Lower leg skin (tissue), 4 donors: ENCODE measurements around the gene ST3GAL4. TPM values are rescaled to one million over a fixed set of nuclear protein-coding genes. Genes with fewer than 3 reads are reported as not detected.
A peak's percentile ranks its signal among the peaks of the same experiment; 100 is the strongest.

Experiments
- DNase-seq, 2 donors: peaks; one replicate each; pipeline ENCODE4 v3.0.0-alpha.2; 2019; ENCODE audit warnings: low spot score in 2 of 2
- H3K4me3 ChIP-seq: fragments of 200-600 bp; sonication (generic); 2 replicates; pipeline ENCODE4 v1.5.1; 2017; ENCODE audit warnings: mild to moderate bottlenecking, low read depth; ENCODE audit not compliant: poor library complexity, severe bottlenecking
- CTCF ChIP-seq, 3 donors: fragments of 450-650 bp; IDR thresholded peaks; one replicate each; pipeline ENCODE4 v1.5.1; 2016; ENCODE audit warnings: antibody characterized with exemption in 3 of 3, mild to moderate bottlenecking in 3 of 3, moderate library complexity in 2 of 3
- POLR2A ChIP-seq, 2 donors: fragments of 450-650 bp; IDR thresholded peaks; one replicate each; pipeline ENCODE4 v1.6.1; 2016 to 2017; ENCODE audit warnings: antibody characterized with exemption in 2 of 2, mild to moderate bottlenecking in 1 of 2, moderate library complexity in 1 of 2
- WGBS, 2 donors: methylation state at CpG; one replicate each; pipeline ENCODE4 v1.1.5; 2018; 5-methylcytosine and 5-hydroxymethylcytosine counted together
- intact Hi-C: fragments of 100-400 bp; cut with DNase I; formaldehyde crosslinking; loops from one replicate; pipeline ENCODE4 v1.15.0; 2023; ENCODE audit warnings: low total_unique reads
- total RNA-seq, 4 donors: library from RNA; depleted of rRNA; stranded (reverse); fragments of >200 nt; gene quantifications; one replicate each; pipeline ENCODE4 v1.1.0, GENCODE V29; 2016

Gene ST3GAL4
- total RNA-seq, 4 donors from 2014 or later = 12.6 to 27.0 (median 17.1) TPM

- no peak overlapping the region for H3K4me3 ChIP-seq
- no peak for TF ChIP-seq CTCF (IDR thresholded peaks at IDR 0.05)
- TF ChIP-seq POLR2A (IDR thresholded peaks at IDR 0.05) = no peak
- intact Hi-C loops = no loop called here
- peak in 1 of 2 donors; percentile 79 for DNase-seq
- WGBS, 2 donors = 82 to 86% methylated on average over 11 of the region's 11 CpGs
Observed at GRCh38 chr11:126433244-126433846, 77.9 kb downstream of the ST3GAL4 start.

GRCh38 chr11:126433989-126434949, 78.8 kb downstream of the ST3GAL4 start:
- TF ChIP-seq CTCF (IDR thresholded peaks at IDR 0.05) (no peak), POLR2A (IDR thresholded peaks at IDR 0.05) (no peak)
- 68 to 70% methylated on average over 14 of the region's 16 CpGs for WGBS, 2 donors
- no peak overlapping the region for H3K4me3 ChIP-seq
- intact Hi-C loops = no loop called here
- peak in 1 of 2 donors; percentile 83 for DNase-seq

- DNase-seq = peak in 1 of 2 donors; percentile 80
- WGBS, 2 donors = 84 to 90% methylated on average over 12 of the region's 12 CpGs
- TF ChIP-seq CTCF (IDR thresholded peaks at IDR 0.05) = no peak
- no peak for TF ChIP-seq POLR2A (IDR thresholded peaks at IDR 0.05)
- H3K4me3 ChIP-seq = no peak overlapping the region
- intact Hi-C loops = no loop called here
Observed at GRCh38 chr11:126434950-126435335, 79.5 kb downstream of the ST3GAL4 start.

DNA sequence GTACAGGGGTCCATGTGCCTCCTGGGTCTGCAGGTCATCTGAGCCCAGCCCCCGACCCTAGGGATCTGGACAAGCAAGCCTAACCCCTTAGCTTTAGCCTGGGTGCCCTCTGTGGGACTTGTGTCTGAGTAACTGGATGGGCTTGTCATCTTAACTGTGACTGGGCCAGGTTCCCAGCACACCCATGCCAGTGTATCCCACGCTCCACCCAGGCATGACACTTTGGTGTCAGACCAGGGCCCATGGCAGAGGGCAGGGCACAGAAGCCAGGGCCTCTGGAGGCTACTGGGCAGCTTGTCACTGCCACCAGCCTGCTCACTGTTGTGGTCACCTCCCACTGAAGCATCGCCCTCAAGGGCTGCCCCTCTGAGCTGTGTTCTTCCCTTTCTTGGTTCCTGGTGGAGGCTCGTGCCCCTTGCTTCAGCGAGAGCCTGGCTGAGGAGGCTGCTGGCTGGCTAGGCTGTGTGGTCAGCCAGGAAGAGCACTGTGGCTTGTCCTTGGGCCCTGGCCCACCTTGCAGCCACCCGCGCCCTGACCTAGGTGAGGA, 80.8 kb downstream of the ST3GAL4 start:
- intact Hi-C loops = no loop called here
- WGBS, 2 donors = 85 to 91% methylated on average over 5 of the region's 7 CpGs
- TF ChIP-seq CTCF (IDR thresholded peaks at IDR 0.05) (no peak), POLR2A (IDR thresholded peaks at IDR 0.05) (no peak)
- H3K4me3 ChIP-seq = no peak overlapping the region
- peak in 1 of 2 donors; percentile 82 for DNase-seq

GRCh38 chr11:126437731-126438130, 82.2 kb downstream of the ST3GAL4 start:
- intact Hi-C loops = loop anchor here (2.0 kb wide), 1 partner anchor 45 kb away; no protein-coding TSS in a partner anchor
- no peak overlapping the region for H3K4me3 ChIP-seq
- 95 to 98% methylated on average over 5 of the region's 5 CpGs for WGBS, 2 donors
- DNase-seq = no peak
- TF ChIP-seq POLR2A (IDR thresholded peaks at IDR 0.05) (no peak), CTCF (IDR thresholded peaks at IDR 0.05) (no peak)
